Neuronal stem cell (in vitro differentiated cells): Measurements from ENCODE around the gene OPN1SW.

Source experiments
- DNase-seq: peaks from one replicate; pipeline ENCODE4 v3.0.0-alpha.2; 2013; ENCODE audit warnings: low spot score
- H2AFZ ChIP-seq: one replicate; pipeline ENCODE4 v1.6.1; 2013; ENCODE audit warnings: mild to moderate bottlenecking, low read length, inconsistent platforms
- H2AK5ac ChIP-seq: 2 replicates; pipeline ENCODE4 v1.6.1; 2013; ENCODE audit warnings: low read depth, mild to moderate bottlenecking, inconsistent platforms, low read length, moderate library complexity, mixed read lengths
- H2BK120ac ChIP-seq: 2 replicates; pipeline ENCODE4 v1.6.1; 2013; ENCODE audit warnings: low read depth, mild to moderate bottlenecking, inconsistent platforms, low read length, moderate library complexity, mixed read lengths
- H2BK12ac ChIP-seq: one replicate; pipeline ENCODE4 v1.6.1; 2013; ENCODE audit warnings: low read length, inconsistent platforms
- H2BK15ac ChIP-seq: 2 replicates; pipeline ENCODE4 v1.6.1; 2013; ENCODE audit warnings: mild to moderate bottlenecking, low read length, inconsistent platforms, mixed read lengths
- H2BK5ac ChIP-seq: one replicate; pipeline ENCODE4 v1.6.1; 2013; ENCODE audit warnings: inconsistent platforms, mild to moderate bottlenecking, low read length, moderate library complexity
- H3K14ac ChIP-seq: one replicate; pipeline ENCODE4 v1.6.1; 2013; ENCODE audit warnings: low read length, inconsistent platforms
- H3K18ac ChIP-seq: 2 replicates; pipeline ENCODE4 v1.6.1; 2013; ENCODE audit warnings: low read length, inconsistent platforms
- H3K23ac ChIP-seq: 2 replicates; pipeline ENCODE4 v1.6.1; 2013; ENCODE audit warnings: low read depth, mild to moderate bottlenecking, mixed read lengths, low read length, inconsistent platforms; ENCODE audit not compliant: poor library complexity
- H3K27ac ChIP-seq: replicated peaks from 3 replicates; pipeline ENCODE4 v1.5.1; 2013; ENCODE audit warnings: low read length, inconsistent platforms
- H3K27me3 ChIP-seq, 3 experiments: 2 replicates each; pipeline ENCODE4 v1.6.1; 2013; ENCODE audit warnings: low read length in 3 of 3, mild to moderate bottlenecking in 2 of 3, inconsistent platforms in 1 of 3, low read depth in 1 of 3, mixed read lengths in 1 of 3, moderate library complexity in 1 of 3; ENCODE audit not compliant: control insufficient read depth in 3 of 3, insufficient read depth in 3 of 3
- H3K36me3 ChIP-seq, 2 donors: replicated peaks in 1 of 2; 2 replicates each; pipeline ENCODE4 v1.6.1; 2013; ENCODE audit warnings: low read length in 2 of 2; ENCODE audit not compliant: control insufficient read depth in 2 of 2, insufficient read depth in 2 of 2
- H3K4ac ChIP-seq: 2 replicates; pipeline ENCODE4 v1.6.1; 2013; ENCODE audit warnings: inconsistent platforms, mild to moderate bottlenecking, low read length, moderate library complexity
- H3K4me1 ChIP-seq, 2 donors: 1 replicate in 1 of 2; 2 replicates in 1 of 2; pipeline ENCODE4 v1.6.1; 2013; ENCODE audit warnings: low read length in 2 of 2, low read depth in 1 of 2; ENCODE audit not compliant: control insufficient read depth in 2 of 2, insufficient read depth in 1 of 2
- H3K4me2 ChIP-seq: one replicate; pipeline ENCODE4 v1.6.1; 2013; ENCODE audit warnings: mild to moderate bottlenecking, low read length, inconsistent platforms; ENCODE audit not compliant: insufficient read depth, poor library complexity, severe bottlenecking
- H3K4me3 ChIP-seq, 2 donors: 2 replicates each; pipeline ENCODE4 v1.5.1; 2013; ENCODE audit warnings: low read length in 2 of 2, mild to moderate bottlenecking in 2 of 2, inconsistent platforms in 1 of 2, moderate library complexity in 1 of 2
- H3K79me1 ChIP-seq: one replicate; pipeline ENCODE4 v1.6.1; 2013; ENCODE audit warnings: low read depth, mild to moderate bottlenecking, inconsistent platforms, low read length, moderate library complexity
- H3K9ac ChIP-seq: one replicate; pipeline ENCODE4 v1.6.1; 2013; ENCODE audit warnings: mild to moderate bottlenecking, low read depth, low read length, inconsistent platforms; ENCODE audit not compliant: poor library complexity
- H3K9me3 ChIP-seq, 2 donors: replicated peaks in 1 of 2; 2 replicates each; pipeline versions ENCODE3 to v1.6.1; 2013; ENCODE audit warnings: low read length in 2 of 2, mild to moderate bottlenecking in 2 of 2, inconsistent platforms in 1 of 2, low read depth in 1 of 2, mixed read lengths in 1 of 2, moderate library complexity in 1 of 2; ENCODE audit not compliant: control insufficient read depth in 2 of 2, insufficient read depth in 1 of 2
- H4K8ac ChIP-seq: one replicate; pipeline ENCODE4 v1.6.1; 2013; ENCODE audit warnings: low read depth, mild to moderate bottlenecking, inconsistent platforms, low read length, moderate library complexity
- H4K91ac ChIP-seq: one replicate; pipeline ENCODE4 v1.6.1; 2013; ENCODE audit warnings: low read length, low read depth, mild to moderate bottlenecking, inconsistent platforms; ENCODE audit not compliant: poor library complexity
- WGBS, 2 donors: extraction: QIAGEN DNeasy Blood & Tissue Kit; methylation state at CpG; one replicate each; pipeline ENCODE4 v1.1.7; 2013; ENCODE audit warnings: missing lambda C conversion rate in 2 of 2, mixed read lengths in 1 of 2; ENCODE audit not compliant: insufficient read length in 2 of 2, insufficient replicate concordance in 1 of 2; ENCODE audit errors: extremely low coverage in 2 of 2; 5-methylcytosine and 5-hydroxymethylcytosine counted together

Gene OPN1SW

GRCh38 chr7:128729494-128729893, 46.1 kb downstream of the OPN1SW start:
- Histone ChIP-seq H3K27ac (no peak overlapping the region), H2BK120ac (no peak overlapping the region), H3K4me1 (peaks cover 0 to 5% of the 10 kb centered on the region in 2 donors), H4K91ac (no peak overlapping the region), H2BK12ac (no peak overlapping the region), H2BK5ac (no peak overlapping the region), H2AK5ac (peak overlapping the region; percentile 54), H2AFZ (no peak overlapping the region), H3K9me3 (no peaks in the 10 kb centered on the region), H2BK15ac (no peak overlapping the region), H3K9ac (no peak overlapping the region), H3K18ac (no peak overlapping the region), H3K79me1 (no peaks in the 10 kb centered on the region), H3K23ac (no peak overlapping the region), H4K8ac (no peak overlapping the region), H3K4me3 (no peak overlapping the region), H3K27me3 (peaks cover 0 to 55% (median 0%) of the 10 kb centered on the region in 3 experiments), H3K36me3 (no peaks in the 10 kb centered on the region), H3K14ac (no peak overlapping the region), H3K4ac (no peak overlapping the region), H3K4me2 (no peak overlapping the region)
- DNase-seq = no peak
- no CpG with 5 or more reads among the region's 4 CpGs for WGBS, 2 donors

GRCh38 chr7:128728598-128728997, 47.0 kb downstream of the OPN1SW start:
- Histone ChIP-seq H3K27me3 (peaks cover 0 to 54% (median 0%) of the 10 kb centered on the region in 3 experiments), H2AFZ (no peak overlapping the region), H3K4me1 (peaks cover 0 to 5% of the 10 kb centered on the region in 2 donors), H2BK120ac (no peak overlapping the region), H3K36me3 (no peaks in the 10 kb centered on the region), H2BK12ac (no peak overlapping the region), H3K9me3 (no peaks in the 10 kb centered on the region), H4K91ac (no peak overlapping the region), H3K18ac (no peak overlapping the region), H3K79me1 (no peaks in the 10 kb centered on the region), H3K27ac (no peak overlapping the region), H3K14ac (no peak overlapping the region), H2BK15ac (no peak overlapping the region), H4K8ac (no peak overlapping the region), H3K4me2 (no peak overlapping the region), H2BK5ac (no peak overlapping the region), H3K4me3 (no peak overlapping the region), H3K23ac (no peak overlapping the region), H3K4ac (no peak overlapping the region), H2AK5ac (no peak overlapping the region), H3K9ac (no peak overlapping the region)
- no peak for DNase-seq
- WGBS, 2 donors = no CpG with 5 or more reads among the region's 2 CpGs

DNA sequence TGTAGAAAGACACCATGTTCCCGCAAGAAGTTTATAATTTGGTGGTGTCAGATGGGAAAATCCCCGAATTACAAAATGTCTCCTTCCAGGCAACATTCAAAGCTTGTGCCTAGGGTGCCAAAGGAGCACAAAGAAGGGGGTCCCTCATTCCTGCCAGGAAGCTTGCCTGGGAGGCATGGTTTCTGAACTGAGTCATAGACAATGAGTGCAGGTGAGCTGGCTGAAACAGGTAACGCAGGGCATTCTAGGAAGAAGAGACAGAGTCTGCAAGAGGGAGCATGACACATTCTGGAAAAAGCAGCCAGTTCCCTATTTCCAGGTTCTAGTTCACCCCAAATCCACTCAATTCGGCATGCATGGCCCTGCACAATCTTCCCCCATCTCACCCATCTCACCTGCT, 48.4 kb downstream of the OPN1SW start:
- Histone ChIP-seq H4K91ac (no peak overlapping the region), H2BK15ac (no peak overlapping the region), H3K4me1 (peaks cover 0 to 5% of the 10 kb centered on the region in 2 donors), H2AK5ac (no peak overlapping the region), H3K23ac (no peak overlapping the region), H3K9me3 (no peaks in the 10 kb centered on the region), H3K9ac (no peak overlapping the region), H3K4me3 (no peak overlapping the region), H2BK12ac (no peak overlapping the region), H2AFZ (no peak overlapping the region), H2BK5ac (no peak overlapping the region), H3K4me2 (no peak overlapping the region), H3K14ac (no peak overlapping the region), H3K36me3 (no peaks in the 10 kb centered on the region), H4K8ac (no peak overlapping the region), H3K27me3 (peaks cover 0 to 41% (median 0%) of the 10 kb centered on the region in 3 experiments), H3K4ac (no peak overlapping the region), H2BK120ac (no peak overlapping the region), H3K27ac (no peak overlapping the region), H3K79me1 (no peaks in the 10 kb centered on the region), H3K18ac (no peak overlapping the region)
- no CpG with 5 or more reads among the region's 4 CpGs for WGBS, 2 donors
- no peak for DNase-seq

DNA sequence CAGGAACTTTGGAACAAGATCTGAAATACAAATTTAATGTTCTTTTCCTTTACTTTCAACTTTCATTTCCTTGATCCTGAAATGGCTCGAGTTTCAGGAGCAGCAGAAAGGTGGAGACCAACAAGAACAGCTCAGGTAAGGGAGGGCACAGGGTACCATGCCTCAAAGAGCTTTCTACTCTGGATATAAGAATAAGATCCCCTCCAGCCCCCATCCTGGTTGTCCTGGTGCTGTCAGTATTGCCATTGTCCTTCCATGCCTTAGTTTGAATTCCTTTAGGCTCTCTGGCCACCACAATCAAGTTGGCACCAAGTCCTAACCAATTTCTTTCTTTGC, 48.9 kb downstream of the OPN1SW start:
- no peak overlapping the region for H3K4ac ChIP-seq
- peaks cover 0 to 5% of the 10 kb centered on the region in 2 donors for H3K4me1 ChIP-seq
- H3K27ac ChIP-seq = no peak overlapping the region
- no peak overlapping the region for H2BK120ac ChIP-seq
- H3K27me3 ChIP-seq = peaks cover 0 to 41% (median 0%) of the 10 kb centered on the region in 3 experiments
- H3K36me3 ChIP-seq = no peaks in the 10 kb centered on the region
- no CpG with 5 or more reads among the region's 1 CpG for WGBS, 2 donors
- DNase-seq = no peak
- H3K79me1 ChIP-seq = no peaks in the 10 kb centered on the region
- H3K9me3 ChIP-seq = no peaks in the 10 kb centered on the region
- no peak overlapping the region for H3K14ac ChIP-seq
- no peak overlapping the region for H3K4me2 ChIP-seq
- no peak overlapping the region for H2BK12ac ChIP-seq
- H4K8ac ChIP-seq = no peak overlapping the region
- H2BK15ac ChIP-seq = no peak overlapping the region
- H2BK5ac ChIP-seq = no peak overlapping the region
- H2AFZ ChIP-seq = no peak overlapping the region
- H3K23ac ChIP-seq = no peak overlapping the region
- no peak overlapping the region for H2AK5ac ChIP-seq
- H3K4me3 ChIP-seq = no peak overlapping the region
- H3K18ac ChIP-seq = no peak overlapping the region
- H4K91ac ChIP-seq = no peak overlapping the region
- H3K9ac ChIP-seq = no peak overlapping the region
